Measurements from ENCODE around the gene CPE.

The CPE gene

DNA sequence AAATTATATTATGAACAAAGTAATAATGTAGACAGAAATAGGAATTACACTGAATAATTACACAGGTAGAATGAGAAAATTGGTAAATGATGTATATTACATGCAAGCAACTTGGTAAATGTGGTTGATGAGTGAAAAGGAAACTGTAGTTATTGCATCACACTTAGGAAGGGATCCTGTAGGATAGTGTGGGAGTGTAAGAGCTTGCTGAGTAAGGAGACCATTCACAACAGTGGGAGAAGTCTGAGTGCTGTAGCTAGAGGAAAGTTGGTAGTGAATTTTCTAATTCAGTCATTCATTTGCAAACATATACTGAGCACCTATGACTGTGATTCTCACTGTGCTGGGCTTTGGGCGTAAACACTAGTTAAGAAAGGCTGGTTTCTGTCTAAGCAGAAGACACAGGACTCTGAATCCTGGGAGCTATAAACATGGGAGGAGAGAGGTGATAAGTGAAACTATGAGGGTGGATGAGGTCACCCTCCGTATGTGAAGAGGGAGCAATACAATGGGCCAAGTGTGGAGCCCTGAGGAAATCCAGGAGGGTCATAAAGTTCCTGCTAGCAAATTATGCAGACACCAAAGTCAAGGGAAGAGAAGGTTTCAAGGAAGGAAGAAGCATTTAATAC lies 14.2 kb upstream of the CPE start:
- DNase-seq (ENCODE audit: low read depth in 3 of 3) = no peak

DNA sequence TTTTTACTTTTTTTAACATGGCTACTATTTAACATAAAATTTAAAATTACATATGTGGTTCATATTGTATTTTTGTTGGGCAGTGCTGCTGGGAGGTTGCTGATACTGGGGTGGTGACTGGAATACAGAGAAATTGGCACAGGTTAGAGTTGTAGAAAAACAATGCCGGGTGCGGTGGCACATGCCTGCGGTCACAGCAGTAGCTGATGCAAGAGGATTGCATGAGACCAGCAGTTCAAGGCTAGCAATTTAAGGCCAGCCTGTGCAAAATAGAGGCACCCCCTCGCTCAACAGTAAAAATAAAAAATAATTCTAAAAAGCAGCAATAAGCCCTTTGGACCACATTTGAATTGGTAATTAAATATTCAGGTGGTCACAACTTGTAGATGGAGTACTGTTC lies 11.8 kb upstream of the CPE start:
- no peak for DNase-seq (ENCODE audit: low read depth in 3 of 3)

DNA sequence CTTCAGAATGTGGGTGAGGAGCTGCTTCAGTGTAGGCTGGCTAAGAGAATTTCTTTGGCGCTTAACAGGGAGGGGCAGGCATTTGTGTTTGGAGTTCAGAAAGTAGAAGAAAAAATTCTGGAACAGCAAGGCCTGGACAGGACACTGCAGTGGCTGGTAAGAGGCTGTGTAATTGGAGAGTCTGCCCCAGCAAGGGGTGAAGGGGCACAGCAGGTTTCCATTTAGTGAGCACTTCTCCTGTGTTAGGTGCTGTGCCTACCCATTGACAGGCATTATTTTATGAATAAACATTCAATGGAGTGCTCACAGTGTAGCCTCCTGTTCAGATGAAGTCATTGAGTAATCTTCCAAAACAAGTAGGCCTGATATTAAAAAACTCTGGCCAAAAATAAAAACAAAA lies 10.7 kb upstream of the CPE start:
- DNase-seq (ENCODE audit: low read depth in 3 of 3) = no peak

DNA sequence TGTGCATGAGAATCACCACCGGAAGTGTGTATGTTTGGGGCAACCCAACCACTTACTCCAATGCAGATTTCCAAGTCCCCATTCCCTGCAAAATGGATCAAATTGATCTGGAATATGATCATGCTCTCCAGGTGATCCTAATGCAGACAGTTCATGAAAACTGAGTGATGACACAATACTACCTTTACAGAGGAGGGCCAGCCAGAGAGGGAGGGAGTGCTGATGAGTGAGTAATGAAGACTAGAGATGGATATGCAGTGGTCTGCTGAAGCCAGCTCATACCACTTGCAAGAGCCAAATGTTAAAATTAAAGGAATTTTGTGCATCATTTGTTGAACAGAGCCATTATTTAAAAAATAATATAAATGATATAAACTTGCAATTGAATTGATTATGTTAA lies 10.2 kb upstream of the CPE start:
- DNase-seq (ENCODE audit: low read depth in 3 of 3) = no peak

DNA sequence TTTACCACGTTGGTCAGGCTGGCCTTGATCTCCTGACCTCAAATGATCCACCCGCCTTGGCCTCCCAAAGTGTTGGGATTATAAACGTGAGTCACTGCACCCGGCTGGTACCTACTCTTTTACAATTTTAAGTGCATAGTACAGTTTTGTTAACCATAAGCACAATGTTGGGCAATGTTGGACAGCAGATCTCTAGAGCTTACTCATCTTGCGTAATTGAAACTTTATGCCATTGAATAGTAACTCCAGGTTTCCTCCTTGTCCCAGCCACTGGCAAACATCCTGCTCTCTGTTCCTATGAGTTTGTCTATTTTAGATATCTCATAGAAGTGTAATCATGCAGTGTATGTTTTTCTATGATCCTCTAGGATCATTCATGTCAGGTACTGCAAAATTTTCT lies 9.3 kb upstream of the CPE start:
- DNase-seq (ENCODE audit: low read depth in 3 of 3) = no peak

DNA sequence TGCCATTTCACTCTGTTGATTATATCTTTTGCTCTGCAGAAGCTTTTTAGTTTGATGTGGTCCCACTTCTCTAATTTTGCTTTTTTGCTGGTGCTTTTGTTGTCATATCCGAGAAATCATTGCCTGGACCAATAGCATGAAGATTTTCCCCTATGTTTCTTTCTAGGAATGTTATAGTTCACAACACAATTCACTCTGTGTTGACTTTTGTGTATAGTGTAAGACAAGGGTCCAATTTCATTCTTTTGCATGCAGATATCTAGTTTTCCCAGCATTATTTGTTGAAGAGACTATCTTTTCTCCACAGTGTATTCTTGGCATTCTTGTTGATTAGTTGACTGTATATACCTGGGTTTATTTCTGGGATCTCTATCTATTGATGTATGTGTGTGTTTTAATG lies 8.3 kb upstream of the CPE start:
- DNase-seq (ENCODE audit: low read depth in 3 of 3) = no peak

DNA sequence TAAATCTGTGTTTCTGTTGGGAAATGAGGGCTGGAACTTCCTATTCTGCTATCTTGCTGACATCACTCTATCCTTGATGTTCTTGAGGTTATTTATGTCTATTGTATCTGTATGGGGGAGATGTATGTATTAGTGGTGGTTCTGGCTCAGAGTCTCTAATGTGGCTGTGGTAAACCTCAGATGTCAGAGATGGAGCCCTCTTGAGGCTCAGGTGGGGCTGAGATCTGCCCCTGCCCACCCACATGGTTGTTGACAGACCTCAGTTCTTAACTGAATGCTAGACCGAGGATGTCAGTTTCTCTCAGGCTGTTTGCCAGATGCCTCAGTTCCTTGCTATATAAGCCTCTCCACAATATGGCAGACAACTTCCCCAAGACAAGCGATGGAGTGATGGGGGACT lies 3.3 kb upstream of the CPE start:
- DNase-seq (ENCODE audit: low read depth in 3 of 3) = no peak

DNA sequence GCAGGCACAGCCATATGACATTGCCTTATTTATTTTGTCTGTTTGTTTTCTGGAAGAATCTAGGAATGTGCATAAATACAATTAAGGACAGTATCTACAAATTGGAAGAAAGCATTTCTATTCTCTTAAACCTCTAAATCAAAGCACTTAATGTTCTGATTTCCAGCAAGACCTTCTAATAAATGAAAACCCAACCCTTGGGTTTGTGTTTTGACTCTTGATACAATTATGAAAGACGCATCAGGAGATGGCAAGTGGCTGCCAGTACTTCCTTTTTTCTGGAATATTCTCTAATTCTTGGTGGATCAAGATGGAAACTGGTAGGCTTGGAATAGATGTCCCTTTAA lies 437 bp upstream of the CPE start:
- DNase-seq (ENCODE audit: low read depth in 3 of 3) = no peak

DNA sequence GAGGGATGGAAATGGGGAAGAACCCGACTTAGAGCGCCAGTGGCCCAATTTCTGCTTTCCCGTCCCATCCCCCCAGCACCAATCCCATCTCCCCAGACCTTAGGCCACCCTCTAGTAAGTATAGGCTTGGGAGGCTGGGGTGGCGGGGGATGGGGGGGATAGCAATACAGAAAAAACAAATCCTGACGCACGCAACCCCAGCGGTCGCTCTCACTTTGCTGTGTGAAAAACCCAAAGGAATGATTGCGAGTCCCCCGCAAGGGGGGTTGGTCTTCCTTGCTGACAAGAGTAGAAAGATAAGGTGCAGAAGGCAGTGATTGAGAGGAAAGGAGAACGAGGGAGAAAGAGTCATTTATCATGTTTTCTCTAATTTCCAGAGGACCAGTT lies 863 bp downstream of the CPE start:
- DNase-seq (ENCODE audit: low read depth in 3 of 3) = no peak

DNA sequence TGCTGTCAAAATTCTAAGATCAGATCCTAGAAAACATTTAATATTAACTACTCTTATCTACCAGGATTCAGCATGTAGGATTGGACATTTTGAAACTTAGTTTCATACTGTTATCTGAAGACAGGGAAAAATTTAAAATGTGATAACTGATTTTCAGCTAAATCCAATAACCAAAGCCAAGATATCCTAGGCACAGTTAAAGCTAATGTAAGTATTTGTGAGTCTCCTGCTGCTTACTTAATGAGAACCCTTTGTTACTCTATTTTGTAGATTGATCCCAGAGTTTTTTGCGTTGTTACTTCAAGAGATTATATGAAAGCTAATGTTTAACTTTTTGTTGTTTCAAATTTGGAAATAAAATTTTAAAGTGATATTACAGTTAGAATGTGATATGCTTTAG lies 2.0 kb downstream of the CPE start:
- DNase-seq (ENCODE audit: low read depth in 3 of 3) = no peak

DNA sequence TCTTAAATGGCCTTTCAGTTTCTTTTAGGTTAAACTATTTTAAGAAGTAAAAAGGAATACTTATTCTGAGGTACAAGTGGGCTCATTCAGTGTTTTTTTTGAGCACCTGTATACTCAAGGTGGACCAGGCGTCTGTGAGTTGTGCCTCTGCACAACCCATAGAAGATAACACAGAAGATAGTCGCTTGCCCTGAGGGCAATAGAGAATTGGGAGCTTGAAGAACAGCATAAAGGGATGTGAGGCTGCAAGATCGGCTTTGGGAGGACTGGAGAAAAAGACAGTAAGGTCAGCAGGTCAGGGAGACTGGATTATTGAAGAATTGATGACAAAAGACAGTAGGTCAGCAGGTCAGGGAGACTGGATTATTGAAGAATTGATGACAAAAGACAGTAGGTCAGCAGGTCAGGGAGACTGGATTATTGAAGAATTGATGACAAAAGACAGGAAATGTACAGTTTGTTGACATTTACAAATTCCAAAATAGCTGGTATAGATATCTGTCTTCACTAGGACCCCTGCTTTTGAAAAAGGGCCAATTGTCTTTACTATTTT lies 3.1 kb downstream of the CPE start:
- DNase-seq (ENCODE audit: low read depth in 3 of 3) = no peak

DNA sequence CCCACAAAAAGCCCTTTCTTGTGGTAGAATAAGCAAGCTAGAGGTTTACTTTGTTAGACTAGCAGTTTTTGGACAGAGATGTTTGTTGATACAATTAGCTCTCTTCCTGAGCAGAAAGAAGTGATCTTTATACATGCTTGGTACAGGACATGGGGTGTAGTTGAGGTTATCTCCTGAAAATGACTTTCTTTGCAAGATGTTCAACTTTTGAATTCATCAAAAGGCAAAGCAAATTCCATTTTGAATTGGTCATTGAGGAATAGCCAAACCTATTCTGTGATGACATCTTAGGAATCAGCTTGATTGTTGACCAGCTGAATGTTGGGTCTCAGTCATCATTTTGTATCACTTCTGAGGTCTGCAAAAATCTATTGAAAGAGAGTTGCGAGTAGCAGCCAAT lies 3.8 kb downstream of the CPE start:
- no peak for DNase-seq (ENCODE audit: low read depth in 3 of 3)

DNA sequence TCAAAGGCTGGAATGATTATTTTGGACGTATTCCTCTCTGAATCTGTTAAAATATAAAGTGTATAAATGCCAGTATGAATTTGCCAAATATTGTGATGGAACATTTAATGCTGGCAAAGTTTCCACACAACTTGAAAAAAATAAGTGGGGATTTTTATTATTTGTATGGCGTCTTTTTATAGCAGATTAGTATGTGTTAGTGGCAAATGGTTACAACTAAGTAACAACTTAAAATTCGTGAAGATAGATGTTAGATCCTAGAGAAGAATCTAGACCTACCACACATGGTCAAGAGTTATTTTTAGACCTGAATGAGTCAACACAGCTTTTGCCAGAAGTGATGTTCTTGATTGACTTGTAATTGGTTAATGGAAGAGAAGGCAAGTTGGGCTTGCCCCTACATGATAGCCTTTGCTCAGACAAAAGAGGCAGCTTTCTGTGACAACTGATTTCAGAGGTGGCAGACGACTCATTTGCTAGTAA lies 4.8 kb downstream of the CPE start:
- no peak for DNase-seq (ENCODE audit: low read depth in 3 of 3)

DNA sequence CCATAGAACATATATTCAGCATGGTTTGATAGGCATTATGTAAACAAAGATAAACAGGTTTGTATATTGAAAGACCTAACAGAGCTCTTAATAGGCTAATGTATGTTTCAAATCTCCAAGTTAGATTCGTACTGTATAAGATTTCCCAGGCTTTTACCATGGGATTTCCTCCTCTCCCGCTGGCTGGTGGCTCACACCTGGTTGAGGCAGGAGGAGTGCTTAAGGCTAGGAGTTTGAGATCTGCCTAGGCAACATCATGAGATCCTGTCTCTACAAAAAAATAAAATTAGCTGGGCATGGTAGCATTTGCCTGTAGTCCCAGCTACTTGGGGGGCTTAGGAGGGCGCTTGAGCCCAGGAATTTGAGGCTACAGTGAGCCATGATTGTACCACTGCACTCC lies 5.4 kb downstream of the CPE start:
- no peak for DNase-seq (ENCODE audit: low read depth in 3 of 3)

DNA sequence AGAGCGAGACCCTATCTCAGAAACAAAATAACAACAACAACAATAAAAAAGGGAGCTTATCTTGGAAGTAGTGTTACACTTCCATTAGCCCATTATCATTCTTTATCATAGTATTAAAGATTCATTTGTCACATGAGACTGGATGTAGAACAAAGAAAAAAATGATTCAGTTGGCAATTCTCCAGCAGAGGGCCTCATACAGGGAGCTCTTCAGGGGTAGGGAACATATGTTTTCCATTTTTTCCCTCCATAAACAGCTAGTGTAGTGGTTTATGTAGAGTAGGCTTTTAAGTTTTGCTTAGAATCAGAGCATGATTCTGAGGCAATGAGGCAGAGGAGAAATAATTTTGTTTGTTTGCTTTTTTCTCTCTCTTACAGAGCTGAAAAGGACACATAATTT lies 5.8 kb downstream of the CPE start:
- DNase-seq (ENCODE audit: low read depth in 3 of 3) = no peak

DNA sequence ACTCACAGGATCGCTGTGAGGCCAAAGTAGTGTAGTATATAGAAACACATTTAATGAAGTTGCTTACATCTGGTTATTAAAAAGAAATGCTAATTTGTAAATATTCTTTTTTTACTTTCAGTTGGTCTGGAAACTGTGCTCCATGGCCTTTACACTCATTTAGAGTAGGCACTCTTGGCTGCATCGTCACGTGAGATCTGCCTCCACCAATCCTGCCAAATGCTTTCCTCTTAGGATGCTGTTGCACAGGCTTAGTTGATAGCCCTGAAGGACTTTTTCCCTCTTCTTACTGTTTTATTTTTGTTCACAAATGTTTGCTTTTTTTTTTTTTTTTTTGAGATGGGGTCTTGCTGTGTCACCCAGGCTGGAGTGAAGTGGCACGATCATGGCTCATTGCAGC lies 6.3 kb downstream of the CPE start:
- no peak for DNase-seq (ENCODE audit: low read depth in 3 of 3)

DNA sequence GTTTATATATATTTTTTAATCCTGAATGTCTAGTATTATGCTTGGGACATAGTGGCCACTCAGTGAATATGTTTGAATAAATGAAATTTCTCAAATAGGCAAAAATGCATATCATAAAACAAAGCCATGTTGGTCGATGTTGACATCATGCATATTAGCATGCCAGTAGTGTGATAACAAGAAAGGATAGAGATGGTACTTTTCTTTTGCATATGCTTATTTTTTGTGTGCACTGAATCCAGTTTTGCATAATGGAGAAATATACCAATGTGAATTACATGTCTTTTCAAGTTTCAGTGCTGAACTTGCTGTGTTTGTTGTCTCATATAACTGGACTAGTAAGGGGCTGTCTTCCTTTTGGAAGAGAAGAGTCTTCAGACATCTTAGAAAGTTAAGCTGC lies 7.5 kb downstream of the CPE start:
- no peak for DNase-seq (ENCODE audit: low read depth in 3 of 3)

DNA sequence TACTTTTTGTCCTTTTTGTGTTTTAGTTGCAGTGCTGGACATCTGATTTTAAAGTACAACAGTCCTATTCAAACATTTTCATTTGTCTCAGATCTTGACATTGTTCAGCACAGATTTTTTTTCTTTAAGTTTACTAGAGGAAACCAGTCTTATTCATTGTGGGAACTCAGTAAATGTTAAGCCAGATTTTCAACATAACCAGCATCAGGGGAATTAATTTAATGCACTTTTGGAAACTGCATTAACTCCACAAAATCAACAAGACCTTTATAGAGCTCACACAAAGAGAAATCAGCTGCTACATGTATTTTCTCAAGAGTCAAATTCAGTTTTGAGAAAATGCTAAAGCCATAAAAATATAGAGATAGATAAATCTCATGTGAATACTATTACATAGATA lies 9.9 kb downstream of the CPE start:
- DNase-seq (ENCODE audit: low read depth in 3 of 3) = no peak

DNA sequence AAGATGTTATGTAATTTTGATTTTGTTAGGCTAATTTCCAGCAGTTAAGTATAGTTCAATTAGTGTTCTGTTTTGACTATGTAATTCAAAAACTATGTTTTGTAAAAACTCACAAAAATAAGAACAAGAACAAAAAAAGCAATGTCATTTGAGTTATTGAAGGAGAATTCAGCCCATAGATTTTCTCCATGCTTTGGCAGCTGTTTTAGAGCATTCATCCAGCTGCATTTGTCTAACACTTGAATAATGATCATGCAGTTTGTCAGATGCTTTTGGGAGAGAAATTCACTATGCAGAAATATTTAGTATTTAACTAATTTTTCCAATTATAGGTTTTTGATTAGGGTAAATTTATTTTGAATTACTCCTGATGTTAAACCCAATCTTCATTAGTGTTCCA lies 14.2 kb downstream of the CPE start:
- no peak for DNase-seq (ENCODE audit: low read depth in 3 of 3)

DNA sequence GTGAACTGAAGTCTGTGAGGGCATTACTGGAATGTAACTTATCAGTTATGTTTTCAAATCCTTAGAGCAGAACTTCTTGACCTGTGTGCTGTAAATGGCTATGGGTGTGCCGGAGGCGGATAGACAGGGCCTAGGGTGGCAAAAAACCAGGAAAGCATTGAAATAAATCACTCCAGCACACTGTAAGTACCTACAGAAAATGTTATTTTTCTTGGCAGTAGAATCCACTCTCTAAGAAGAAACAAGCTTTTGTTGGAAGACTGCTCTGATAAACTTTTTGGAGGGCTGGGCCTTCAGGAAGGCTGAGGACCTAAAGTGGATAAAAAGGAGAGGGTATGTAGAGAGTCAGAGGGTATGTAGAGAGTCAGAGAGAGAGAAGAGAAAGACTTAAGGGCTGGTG lies 14.9 kb downstream of the CPE start:
- no peak for DNase-seq (ENCODE audit: low read depth in 3 of 3)

DNA sequence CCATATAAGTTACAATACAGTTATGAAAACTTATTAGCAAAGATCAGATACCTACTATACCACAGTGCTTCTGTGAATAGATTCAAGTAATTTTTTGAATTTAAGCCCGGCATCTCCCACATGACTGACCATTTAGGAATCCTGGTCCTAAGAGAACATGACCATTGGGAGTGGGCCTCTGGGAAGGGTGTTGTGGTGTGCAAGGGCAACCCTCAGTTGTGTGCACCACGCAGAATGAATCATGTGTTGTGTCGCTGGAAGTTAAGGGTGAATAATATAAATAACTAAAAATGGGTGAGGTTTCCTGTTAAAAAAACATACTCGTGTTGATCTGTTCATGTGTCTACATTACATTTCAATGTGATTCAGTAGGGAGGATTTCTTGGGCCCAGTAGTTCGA lies 15.5 kb downstream of the CPE start:
- no peak for DNase-seq (ENCODE audit: low read depth in 3 of 3)

DNA sequence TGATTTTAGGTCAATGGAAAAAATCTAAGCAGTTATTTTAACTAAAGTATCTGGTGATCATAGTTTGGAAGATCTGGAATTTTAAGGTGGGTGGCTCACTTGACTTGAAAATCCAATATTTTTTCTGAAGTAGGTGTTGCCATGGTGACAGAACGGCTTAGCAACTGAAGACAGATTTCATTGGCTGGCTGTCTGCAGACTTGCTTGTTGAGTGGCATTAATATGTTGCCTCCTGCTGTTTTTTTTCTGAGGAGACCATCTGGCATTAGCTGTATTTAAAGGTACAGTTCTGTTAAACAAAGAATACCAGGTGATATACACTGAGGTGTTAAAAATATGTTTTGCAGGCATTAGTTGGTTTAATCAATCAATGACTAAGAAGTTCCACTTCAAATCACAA lies 19.8 kb downstream of the CPE start:
- DNase-seq (ENCODE audit: low read depth in 3 of 3) = no peak

DNA sequence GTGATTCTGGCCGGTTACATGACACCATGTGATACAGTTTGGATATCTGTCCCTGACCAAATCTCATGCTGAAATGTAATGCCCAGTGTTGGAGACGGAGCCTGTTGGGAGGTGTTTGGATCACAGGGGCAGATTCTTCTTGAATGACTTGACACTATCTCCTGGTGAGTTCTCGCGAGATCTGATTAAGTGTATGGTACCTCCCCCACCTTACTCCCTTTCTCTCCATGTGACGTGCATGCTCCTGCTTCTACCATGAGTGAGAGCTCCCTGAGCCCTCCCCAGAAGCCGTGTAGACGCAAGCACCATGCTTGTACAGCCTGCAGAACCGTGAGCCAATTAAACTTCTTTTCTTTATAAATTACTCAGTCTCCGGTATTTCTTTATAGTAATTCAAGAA lies 23.6 kb downstream of the CPE start:
- DNase-seq (ENCODE audit: low read depth in 3 of 3) = no peak

DNA sequence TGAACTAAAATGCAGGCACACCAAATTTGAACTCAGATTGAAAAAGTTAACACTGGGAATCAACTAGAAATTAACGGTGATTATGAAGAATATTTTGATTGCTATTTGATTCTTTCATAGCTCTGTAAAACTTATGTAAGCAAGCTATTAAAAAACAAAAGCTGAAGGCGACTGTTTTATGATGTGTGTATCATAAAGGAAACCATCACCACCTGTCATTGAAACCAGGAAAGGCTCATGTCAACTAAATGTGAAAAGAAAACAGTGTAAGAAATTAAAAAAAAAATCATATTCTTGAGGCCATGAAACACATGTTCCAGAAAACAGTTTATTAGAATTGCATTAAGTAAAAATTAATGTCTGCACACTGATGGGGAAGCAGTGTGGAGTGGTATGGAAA lies 24.2 kb downstream of the CPE start:
- no peak for DNase-seq (ENCODE audit: low read depth in 3 of 3)

DNA sequence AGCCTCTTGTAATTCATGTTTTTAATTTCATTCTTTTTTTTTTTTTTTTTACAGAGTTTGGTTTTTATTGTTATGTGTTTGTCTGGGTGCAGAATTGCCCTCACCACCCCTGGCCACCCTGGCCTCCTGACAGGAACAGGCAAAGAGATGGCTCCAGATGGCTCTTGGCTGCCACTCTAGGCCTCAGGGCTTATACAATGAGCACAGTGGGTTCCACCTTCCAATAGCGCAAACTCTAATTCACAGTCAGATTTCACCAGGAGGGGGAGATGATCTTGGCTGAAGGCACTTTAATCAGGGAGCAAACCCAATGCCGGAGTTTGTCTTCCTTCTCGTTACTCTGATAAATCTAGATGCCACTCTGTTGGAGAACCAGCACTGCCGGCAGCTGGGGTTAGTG lies 24.8 kb downstream of the CPE start:
- no peak for DNase-seq (ENCODE audit: low read depth in 3 of 3)

All from stimulated activated CD4-positive, alpha-beta T cell treated with anti-CD3 and anti-CD28 coated beads, TNF-alpha, amount 100 ng/mL, for 24 hours (primary cell).